Upper lobe of left lung (tissue), 4 donors: ENCODE results near the gene UBASH3B.

Experiments used
- POLR2A ChIP-seq, 4 donors: fragments of 450-650 bp; IDR thresholded peaks; one replicate each; pipeline ENCODE4 v1.5.1; 2016 to 2017; ENCODE audit warnings: antibody characterized with exemption in 4 of 4, mild to moderate bottlenecking in 2 of 4
- POLR2AphosphoS5 ChIP-seq, 2 donors: sonication (generic); formaldehyde crosslinking; IDR thresholded peaks; one replicate each; pipeline ENCODE4 v1.5.1; 2017; ENCODE audit warnings: antibody characterized with exemption in 2 of 2
- TF ChIP-seq, protein P1 (sequence below), 6 experiments: fragments of 450-650 bp in 4 of 6; fragments of 200-600 bp in 2 of 6; sonication (generic) in 2 of 6; IDR thresholded peaks; one replicate each; pipeline ENCODE4 v1.5.1; 2016 to 2019; ENCODE audit warnings: antibody characterized with exemption in 6 of 6

DNA sequence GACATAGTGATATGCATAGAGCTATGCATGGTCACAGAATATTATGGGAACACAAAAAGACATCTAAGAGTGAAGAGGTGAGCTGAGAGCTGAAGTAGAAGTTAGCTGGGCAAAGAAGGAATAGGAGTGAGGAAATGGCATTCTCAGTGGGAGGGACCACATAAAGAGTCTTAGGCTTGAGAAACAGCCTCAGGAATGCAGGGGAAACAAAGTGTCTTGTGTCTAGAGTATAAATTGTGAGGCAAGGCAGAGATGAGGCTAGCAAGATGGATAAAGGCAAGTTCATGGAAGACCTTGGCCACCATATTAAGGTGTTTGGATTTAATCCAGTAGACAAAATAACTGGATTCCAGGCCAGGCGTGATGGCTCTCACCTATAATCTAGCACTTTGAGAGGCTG lies 142.1 kb downstream of the UBASH3B start:
- TF ChIP-seq POLR2AphosphoS5 (IDR thresholded peaks at IDR 0.05) (no peak), POLR2A (IDR thresholded peaks at IDR 0.05) (no peak)
- TF ChIP-seq, protein P1, sequence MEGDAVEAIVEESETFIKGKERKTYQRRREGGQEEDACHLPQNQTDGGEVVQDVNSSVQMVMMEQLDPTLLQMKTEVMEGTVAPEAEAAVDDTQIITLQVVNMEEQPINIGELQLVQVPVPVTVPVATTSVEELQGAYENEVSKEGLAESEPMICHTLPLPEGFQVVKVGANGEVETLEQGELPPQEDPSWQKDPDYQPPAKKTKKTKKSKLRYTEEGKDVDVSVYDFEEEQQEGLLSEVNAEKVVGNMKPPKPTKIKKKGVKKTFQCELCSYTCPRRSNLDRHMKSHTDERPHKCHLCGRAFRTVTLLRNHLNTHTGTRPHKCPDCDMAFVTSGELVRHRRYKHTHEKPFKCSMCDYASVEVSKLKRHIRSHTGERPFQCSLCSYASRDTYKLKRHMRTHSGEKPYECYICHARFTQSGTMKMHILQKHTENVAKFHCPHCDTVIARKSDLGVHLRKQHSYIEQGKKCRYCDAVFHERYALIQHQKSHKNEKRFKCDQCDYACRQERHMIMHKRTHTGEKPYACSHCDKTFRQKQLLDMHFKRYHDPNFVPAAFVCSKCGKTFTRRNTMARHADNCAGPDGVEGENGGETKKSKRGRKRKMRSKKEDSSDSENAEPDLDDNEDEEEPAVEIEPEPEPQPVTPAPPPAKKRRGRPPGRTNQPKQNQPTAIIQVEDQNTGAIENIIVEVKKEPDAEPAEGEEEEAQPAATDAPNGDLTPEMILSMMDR (IDR thresholded peaks at IDR 0.05) = no peak
